ENCODE measurements around the gene ASXL2. TPM values are rescaled to one million over a fixed set of nuclear protein-coding genes. Genes with fewer than 3 reads are reported as not detected.
A peak's percentile ranks its signal among the peaks of the same experiment; 100 is the strongest.
"Not testable (repeated sequence)": the region's sequence is repeated elsewhere in the genome, so short reads cannot be mapped to it uniquely, and the experiment has no call there.

ASXL2 gene
- total and polyA plus RNA-seq, 12 donors: 1.8 to 34.0 (median 28.6) TPM

- 86 to 94% methylated on average over 2 of the region's 2 CpGs for WGBS, 2 donors
- Histone ChIP-seq H3K27ac (no peak overlapping the region), H3K4me3 (no peak overlapping the region), H3K36me3 (no peaks in the 10 kb centered on the region), H3K4me1 (peaks cover 0 to 14% (median 0%) of the 10 kb centered on the region in 9 donors), H3K9me3 (no peaks in the 10 kb centered on the region), H3K27me3 (peaks cover 0 to 8% (median 0%) of the 10 kb centered on the region in 7 donors)
- ATAC-seq (no peak), DNase-seq (no peak)
- intact Hi-C loops (cut with DNase I): no loop called here
- no peak for TF ChIP-seq CTCF (IDR thresholded peaks at IDR 0.05)
These were observed 168.9 kb downstream of the ASXL2 start for GRCh38 chr2:25709349-25709748.

- H3K27me3 ChIP-seq: peaks cover 0 to 8% (median 0%) of the 10 kb centered on the region in 7 donors
- no peaks in the 10 kb centered on the region for H3K36me3 ChIP-seq
- no peak for ATAC-seq
- DNase-seq: no peak
- H3K4me1 ChIP-seq: peaks cover 0 to 14% (median 0%) of the 10 kb centered on the region in 9 donors
- no peak overlapping the region for H3K4me3 ChIP-seq
- H3K27ac ChIP-seq: no peak overlapping the region
- H3K9me3 ChIP-seq: no peaks in the 10 kb centered on the region
- 62 to 64% methylated on average over 5 of the region's 5 CpGs for WGBS, 2 donors
- no peak for TF ChIP-seq CTCF (IDR thresholded peaks at IDR 0.05)
- intact Hi-C loops (cut with DNase I): no loop called here
These were observed 170.2 kb downstream of the ASXL2 start for GRCh38 chr2:25707927-25708590.

- H3K4me1 ChIP-seq; H3K36me3 ChIP-seq; H3K4me3 ChIP-seq; ATAC-seq; H3K27ac ChIP-seq; DNase-seq; intact Hi-C loops (cut with DNase I); H3K27me3 ChIP-seq; H3K9me3 ChIP-seq: not testable (repeated sequence)
- 93 to 94% methylated on average over 29 to 33 of the region's 33 CpGs for WGBS, 2 donors
These were observed 172.7 kb downstream of the ASXL2 start for GRCh38 chr2:25705575-25705974.

- DNase-seq: no peak
- TF ChIP-seq CTCF (IDR thresholded peaks at IDR 0.05): no peak
- intact Hi-C loops (cut with DNase I): loop anchor here in 1 of 10 donors (5.0 kb wide), 1 partner anchor 94 kb away; no protein-coding TSS in a partner anchor
These were observed 176.5 kb downstream of the ASXL2 start for GRCh38 chr2:25701801-25702200.

GRCh38 chr2:25700221-25700660 lies 178.0 kb downstream of the ASXL2 start:
- no peaks in the 10 kb centered on the region for H3K9me3 ChIP-seq
- H3K36me3 ChIP-seq: no peaks in the 10 kb centered on the region
- intact Hi-C loops (cut with DNase I): loop anchor here in 1 of 10 donors (5.0 kb wide), 1 partner anchor 93 kb away; no protein-coding TSS in a partner anchor
- H3K4me1 ChIP-seq: peaks cover 0 to 7% (median 0%) of the 10 kb centered on the region in 9 donors
- DNase-seq (no peak), ATAC-seq (no peak)
- TF ChIP-seq CTCF (IDR thresholded peaks at IDR 0.05): peak; percentile 45 to 73 (median 66)
- 41 to 52% methylated on average over 6 of the region's 6 CpGs for WGBS, 2 donors
- H3K27ac ChIP-seq: no peak overlapping the region
- H3K4me3 ChIP-seq: no peak overlapping the region
- peaks cover 0 to 15% (median 0%) of the 10 kb centered on the region in 7 donors for H3K27me3 ChIP-seq

More at GRCh38 chr2:25701801-25702200, 176.5 kb downstream of the ASXL2 start:
- 85 to 87% methylated on average over 9 of the region's 9 CpGs for WGBS, 2 donors
- Histone ChIP-seq H3K27ac (no peak overlapping the region), H3K9me3 (no peaks in the 10 kb centered on the region), H3K4me1 (peaks cover 0 to 7% (median 0%) of the 10 kb centered on the region in 9 donors), H3K4me3 (no peak overlapping the region), H3K36me3 (no peaks in the 10 kb centered on the region), H3K27me3 (peaks cover 0 to 5% (median 0%) of the 10 kb centered on the region in 7 donors)
- no peak for ATAC-seq
